GM08714 (cell line): ENCODE measurements around the gene ARID4B.
"Not testable (repeated sequence)": the region's sequence is repeated elsewhere in the genome, so short reads cannot be mapped to it uniquely, and the experiment has no call there.

Experiments used
- H3K4me3 ChIP-seq: fragments of 200-500 bp; sonication (Bioruptor generic); 2 replicates; pipeline ENCODE4 v1.5.1; 2014; ENCODE audit warnings: mild to moderate bottlenecking, low read length, inconsistent platforms
- ZNF274 ChIP-seq: IDR thresholded peaks from 2 replicates; pipeline ENCODE4 v1.6.1; 2012; ENCODE audit warnings: mild to moderate bottlenecking, low read depth, low read length

The ARID4B gene

GRCh38 chr1:235278233-235278914 is 49.6 kb downstream of the ARID4B start:
- TF ChIP-seq ZNF274: no peak

GRCh38 chr1:235277709-235278108 is 50.3 kb downstream of the ARID4B start:
- TF ChIP-seq ZNF274: no peak
- H3K4me3 ChIP-seq: no peak overlapping the region

More at GRCh38 chr1:235278233-235278914, 49.6 kb downstream of the ARID4B start:
- no peak overlapping the region for H3K4me3 ChIP-seq

- no peak for TF ChIP-seq ZNF274
- no peak overlapping the region for H3K4me3 ChIP-seq
Observed at GRCh38 chr1:235275836-235276235, 52.1 kb downstream of the ARID4B start.

- TF ChIP-seq ZNF274: no peak
- no peak overlapping the region for H3K4me3 ChIP-seq
Observed at GRCh38 chr1:235275223-235275622, 52.8 kb downstream of the ARID4B start.

GRCh38 chr1:235272851-235273250 is 55.1 kb downstream of the ARID4B start:
- H3K4me3 ChIP-seq: no peak overlapping the region
- no peak for TF ChIP-seq ZNF274

- no peak overlapping the region for H3K4me3 ChIP-seq
- TF ChIP-seq ZNF274: no peak
Observed at GRCh38 chr1:235270625-235271024, 57.4 kb downstream of the ARID4B start.

GRCh38 chr1:235269990-235270389 is 58.0 kb downstream of the ARID4B start:
- H3K4me3 ChIP-seq: not testable (repeated sequence)

GRCh38 chr1:235268379-235269125 is 59.4 kb downstream of the ARID4B start:
- H3K4me3 ChIP-seq: no peak overlapping the region
- TF ChIP-seq ZNF274: no peak

- no peak for TF ChIP-seq ZNF274
- no peak overlapping the region for H3K4me3 ChIP-seq
Observed at GRCh38 chr1:235266967-235267366, 61.0 kb downstream of the ARID4B start.

- TF ChIP-seq ZNF274: no peak
- H3K4me3 ChIP-seq: no peak overlapping the region
Observed at GRCh38 chr1:235266325-235266724, 61.7 kb downstream of the ARID4B start.

- no peak overlapping the region for H3K4me3 ChIP-seq
- no peak for TF ChIP-seq ZNF274
Observed at GRCh38 chr1:235265900-235266299, 62.1 kb downstream of the ARID4B start.

- H3K4me3 ChIP-seq: no peak overlapping the region
- no peak for TF ChIP-seq ZNF274
Observed at GRCh38 chr1:235264327-235264726, 63.7 kb downstream of the ARID4B start.

GRCh38 chr1:235262539-235262938 is 65.4 kb downstream of the ARID4B start:
- no peak for TF ChIP-seq ZNF274
- no peak overlapping the region for H3K4me3 ChIP-seq

- H3K4me3 ChIP-seq: no peak overlapping the region
- TF ChIP-seq ZNF274: no peak
Observed at GRCh38 chr1:235261243-235261642, 66.7 kb downstream of the ARID4B start.

GRCh38 chr1:235259133-235259778 is 68.7 kb downstream of the ARID4B start:
- H3K4me3 ChIP-seq: no peak overlapping the region
- TF ChIP-seq ZNF274: no peak

- H3K4me3 ChIP-seq: not testable (repeated sequence)
Observed at GRCh38 chr1:235258068-235258467, 69.9 kb downstream of the ARID4B start.
